GM12873 (cell line): ENCODE measurements around the gene PDCD2L.

Experiments used
- CTCF ChIP-seq: IDR thresholded peaks from 2 replicates; pipeline ENCODE4 v1.5.1; 2012; ENCODE audit warnings: low read depth, mild to moderate bottlenecking, moderate library complexity, low read length, control low read depth; ENCODE audit not compliant: insufficient read depth; ENCODE audit errors: missing control alignments

The PDCD2L gene

GRCh38 chr19:34404109-34404909, at the start of gene PDCD2L:
Gene PDCD2L (plus strand): TSS chr19:34404399. CDS start chr19:34404431, 32 bp downstream.
- no peak for TF ChIP-seq CTCF

GRCh38 chr19:34355201-34355600, 49.0 kb upstream of the PDCD2L start:
- no peak for TF ChIP-seq CTCF

DNA sequence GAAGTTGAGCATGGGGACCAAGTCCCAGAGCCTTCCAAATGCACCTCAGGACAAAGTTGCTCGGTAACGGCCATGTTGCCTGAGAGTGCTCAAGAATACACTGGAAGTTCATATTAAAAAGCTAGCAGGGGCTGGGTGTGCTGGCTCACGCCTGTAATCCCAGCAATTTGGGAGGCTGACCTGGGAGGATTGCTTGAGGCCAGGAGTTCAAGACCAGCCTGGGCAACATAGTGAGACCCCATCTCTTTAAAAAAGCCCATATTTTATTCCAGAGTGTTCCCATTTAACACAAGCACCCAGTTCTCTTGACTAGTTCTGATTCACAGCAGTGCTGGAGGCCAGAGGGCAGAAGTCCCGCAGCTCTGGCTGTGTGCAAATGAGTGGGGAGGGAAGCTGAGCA, 47.3 kb upstream of the PDCD2L start:
- no peak for TF ChIP-seq CTCF

DNA sequence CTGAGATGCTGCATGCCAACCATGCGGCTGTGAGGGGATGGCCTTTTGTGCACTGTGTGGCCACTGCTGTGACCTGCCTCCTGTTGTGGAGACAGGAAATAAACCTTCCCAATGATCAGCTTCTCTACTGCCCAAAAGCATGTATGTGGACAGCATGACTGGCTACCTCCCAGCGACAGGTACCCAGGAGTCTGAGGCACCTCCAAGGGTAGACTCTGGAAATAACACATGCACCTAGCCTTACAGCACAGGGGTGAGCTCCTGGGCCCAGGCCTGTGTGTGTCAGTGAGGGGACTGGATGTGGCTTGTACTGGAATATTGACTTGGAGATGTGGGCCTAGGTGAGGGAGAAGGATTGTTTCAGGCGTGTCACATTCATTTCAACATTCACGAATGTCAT, 46.8 kb upstream of the PDCD2L start:
- no peak for TF ChIP-seq CTCF

DNA sequence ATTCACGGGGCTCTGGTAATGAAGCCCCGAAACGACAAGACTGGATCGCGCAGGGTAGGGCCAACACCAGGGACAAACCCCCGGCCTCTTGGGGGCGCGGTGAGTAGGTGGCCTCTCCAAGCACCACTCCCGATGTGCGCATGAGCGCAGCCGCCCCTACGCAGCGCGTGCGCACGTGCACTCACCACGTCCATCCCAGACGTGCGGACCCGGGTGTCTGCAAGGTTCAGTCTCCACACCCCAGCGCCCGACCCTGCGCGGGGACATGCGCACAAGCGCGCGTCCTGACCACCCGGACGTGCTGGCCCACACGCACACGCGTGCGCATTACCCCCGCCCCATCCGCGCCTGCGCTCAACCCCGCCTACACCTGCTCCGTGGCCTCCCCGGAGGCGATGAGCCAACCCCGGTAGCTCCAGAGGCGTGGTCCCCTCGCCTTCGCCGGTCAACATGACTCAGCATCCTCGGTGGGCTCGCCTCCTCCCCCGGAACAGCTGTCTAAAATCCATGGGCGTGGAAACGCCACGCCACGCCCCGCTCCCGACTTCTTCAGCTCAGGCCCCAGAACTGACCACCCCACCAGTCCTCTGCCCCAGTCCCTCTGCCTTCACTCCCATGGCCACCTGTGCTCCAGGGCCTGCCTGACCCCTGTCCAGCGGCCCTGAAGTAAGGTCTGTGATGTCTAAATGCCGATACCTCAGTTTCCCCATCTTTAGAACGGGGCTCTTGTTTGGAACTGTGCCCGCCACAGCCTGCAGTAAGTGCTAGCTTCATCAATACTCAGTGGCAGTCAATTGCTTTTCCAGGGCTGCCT, 44.9 kb upstream of the PDCD2L start:
- peak; percentile 73 for TF ChIP-seq CTCF

GRCh38 chr19:34359954-34360315, 44.3 kb upstream of the PDCD2L start:
- no peak for TF ChIP-seq CTCF

- TF ChIP-seq CTCF: no peak
Observed at GRCh38 chr19:34360354-34360909, 43.8 kb upstream of the PDCD2L start.
